ENCODE data around the gene TEX10. TPM values are rescaled to one million over a fixed set of nuclear protein-coding genes. Genes with fewer than 3 reads are reported as not detected.

The TEX10 gene
- total RNA-seq, 2 donors from 2014 or later: 44.7 to 49.4 TPM

GRCh38 chr9:100298378-100298777 lies 54.4 kb downstream of the TEX10 start:
- Mint-ChIP-seq H3K9me3 (no peaks in the 10 kb centered on the region), H3K27ac (no peak overlapping the region), H3K4me1 (peaks cover 6% of the 10 kb centered on the region), H3K27me3 (ENCODE audit: insufficient read depth) (no peaks in the 10 kb centered on the region), H3K4me3 (no peak overlapping the region), H3K36me3 (ENCODE audit: low read depth) (peaks cover 65% of the 10 kb centered on the region)
- Histone ChIP-seq H3K27me3 (ENCODE audit: control insufficient read depth, insufficient read depth, low read length, poor library complexity, severe bottlenecking) (no peaks in the 10 kb centered on the region), H3K9me3 (ENCODE audit: control insufficient read depth, low read length) (no peaks in the 10 kb centered on the region), H3K27ac (ENCODE audit: low read depth, low read length) (peak overlapping the region; percentile 52), H3K9ac (ENCODE audit: extremely low read depth, low read length, poor library complexity, severe bottlenecking) (no peak overlapping the region), H3K36me3 (ENCODE audit: control insufficient read depth, insufficient read depth, low read length) (peaks cover 90% of the 10 kb centered on the region), H3K4me1 (ENCODE audit: control insufficient read depth, insufficient read depth, low read length) (no peaks in the 10 kb centered on the region), H3K4me3 (ENCODE audit: low read length) (no peak overlapping the region)
- 92 to 99% methylated on average over 3 of the region's 3 CpGs for WGBS, 2 experiments (ENCODE audit: insufficient coverage in 1 of 2, insufficient read length in 1 of 2)
- TF ChIP-seq CTCF (conservative IDR thresholded peaks at IDR 0.05): no peak
- no peak for DNase-seq

GRCh38 chr9:100296407-100296806 lies 56.3 kb downstream of the TEX10 start:
- TF ChIP-seq CTCF (conservative IDR thresholded peaks at IDR 0.05): no peak
- 93 to 100% methylated on average over 2 to 4 of the region's 4 CpGs for WGBS, 2 experiments (ENCODE audit: insufficient coverage in 1 of 2, insufficient read length in 1 of 2)
- Histone ChIP-seq H3K4me1 (ENCODE audit: control insufficient read depth, insufficient read depth, low read length) (no peaks in the 10 kb centered on the region), H3K9ac (ENCODE audit: extremely low read depth, low read length, poor library complexity, severe bottlenecking) (no peak overlapping the region), H3K9me3 (ENCODE audit: control insufficient read depth, low read length) (no peaks in the 10 kb centered on the region), H3K4me3 (ENCODE audit: low read length) (no peak overlapping the region), H3K27ac (ENCODE audit: low read depth, low read length) (no peak overlapping the region), H3K27me3 (ENCODE audit: control insufficient read depth, insufficient read depth, low read length, poor library complexity, severe bottlenecking) (no peaks in the 10 kb centered on the region), H3K36me3 (ENCODE audit: control insufficient read depth, insufficient read depth, low read length) (peaks cover 92% of the 10 kb centered on the region)
- Mint-ChIP-seq H3K4me1 (peaks cover 6% of the 10 kb centered on the region), H3K9me3 (no peaks in the 10 kb centered on the region), H3K36me3 (ENCODE audit: low read depth) (peaks cover 65% of the 10 kb centered on the region), H3K27ac (no peak overlapping the region), H3K27me3 (ENCODE audit: insufficient read depth) (no peaks in the 10 kb centered on the region), H3K4me3 (no peak overlapping the region)
- no peak for DNase-seq

- Histone ChIP-seq H3K36me3 (ENCODE audit: control insufficient read depth, insufficient read depth, low read length) (peaks cover 89% of the 10 kb centered on the region), H3K4me3 (ENCODE audit: low read length) (no peak overlapping the region), H3K27me3 (ENCODE audit: control insufficient read depth, insufficient read depth, low read length, poor library complexity, severe bottlenecking) (no peaks in the 10 kb centered on the region), H3K27ac (ENCODE audit: low read depth, low read length) (no peak overlapping the region), H3K4me1 (ENCODE audit: control insufficient read depth, insufficient read depth, low read length) (no peaks in the 10 kb centered on the region), H3K9me3 (ENCODE audit: control insufficient read depth, low read length) (no peaks in the 10 kb centered on the region), H3K9ac (ENCODE audit: extremely low read depth, low read length, poor library complexity, severe bottlenecking) (no peak overlapping the region)
- no peak for DNase-seq
- no peak for TF ChIP-seq CTCF (conservative IDR thresholded peaks at IDR 0.05)
- H3K27me3 Mint-ChIP-seq (ENCODE audit: insufficient read depth): no peaks in the 10 kb centered on the region
- H3K36me3 Mint-ChIP-seq (ENCODE audit: low read depth): peaks cover 65% of the 10 kb centered on the region
- H3K27ac Mint-ChIP-seq: no peak overlapping the region
- H3K4me3 Mint-ChIP-seq: no peak overlapping the region
- 97% methylated on average over 2 of the region's 2 CpGs; no CpG with 5 or more reads in 1 of the 2 experiments for WGBS, 2 experiments (ENCODE audit: insufficient coverage in 1 of 2, insufficient read length in 1 of 2)
- peaks cover 6% of the 10 kb centered on the region for H3K4me1 Mint-ChIP-seq
- H3K9me3 Mint-ChIP-seq: no peaks in the 10 kb centered on the region
Measured at GRCh38 chr9:100295240-100295639, 57.5 kb downstream of the TEX10 start.

All from endodermal cell (in vitro differentiated cells).